ENCODE measurements around the gene ECHDC3. TPM values are rescaled to one million over a fixed set of nuclear protein-coding genes. Genes with fewer than 3 reads are reported as not detected.
A peak's percentile ranks its signal among the peaks of the same experiment; 100 is the strongest.
"Not testable (repeated sequence)": the region's sequence is repeated elsewhere in the genome, so short reads cannot be mapped to it uniquely, and the experiment has no call there.

Gene ECHDC3
- polyA plus RNA-seq, 6 donors from 2014 or later: 1.1 to 2.8 (median 2.0) TPM

DNA sequence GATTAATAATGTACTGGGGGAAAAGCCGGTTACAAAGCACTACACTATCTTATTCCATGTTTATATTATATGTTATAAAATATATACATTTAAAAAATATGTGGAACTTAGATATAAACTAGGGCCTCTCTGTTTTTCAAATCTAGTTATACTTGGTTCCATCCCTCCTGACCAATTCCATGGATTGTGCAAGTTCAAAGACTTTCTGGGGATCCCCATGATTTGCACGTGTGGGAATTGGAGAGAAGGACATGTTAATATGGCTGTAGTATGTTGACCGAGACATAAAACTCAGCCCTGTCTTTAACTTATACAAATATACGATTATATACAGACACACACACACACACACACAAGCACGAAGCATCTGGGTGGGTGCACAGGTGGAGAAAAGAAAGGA, 18.8 kb upstream of the ECHDC3 start:
- Mint-ChIP-seq H3K4me1 (peaks cover 35 to 41% (median 38%) of the 10 kb centered on the region in 3 donors), H3K36me3 (peaks cover 0 to 2% of the 10 kb centered on the region in 2 donors), H3K4me3 (no peak overlapping the region), H3K9me3 (peaks cover 1 to 3% (median 2%) of the 10 kb centered on the region in 7 donors), H3K27me3 (no peaks in the 10 kb centered on the region), H3K27ac (no peak overlapping the region)
- no peak for DNase-seq
- ATAC-seq (ENCODE audit: low read depth in 2 of 2): no peak

DNA sequence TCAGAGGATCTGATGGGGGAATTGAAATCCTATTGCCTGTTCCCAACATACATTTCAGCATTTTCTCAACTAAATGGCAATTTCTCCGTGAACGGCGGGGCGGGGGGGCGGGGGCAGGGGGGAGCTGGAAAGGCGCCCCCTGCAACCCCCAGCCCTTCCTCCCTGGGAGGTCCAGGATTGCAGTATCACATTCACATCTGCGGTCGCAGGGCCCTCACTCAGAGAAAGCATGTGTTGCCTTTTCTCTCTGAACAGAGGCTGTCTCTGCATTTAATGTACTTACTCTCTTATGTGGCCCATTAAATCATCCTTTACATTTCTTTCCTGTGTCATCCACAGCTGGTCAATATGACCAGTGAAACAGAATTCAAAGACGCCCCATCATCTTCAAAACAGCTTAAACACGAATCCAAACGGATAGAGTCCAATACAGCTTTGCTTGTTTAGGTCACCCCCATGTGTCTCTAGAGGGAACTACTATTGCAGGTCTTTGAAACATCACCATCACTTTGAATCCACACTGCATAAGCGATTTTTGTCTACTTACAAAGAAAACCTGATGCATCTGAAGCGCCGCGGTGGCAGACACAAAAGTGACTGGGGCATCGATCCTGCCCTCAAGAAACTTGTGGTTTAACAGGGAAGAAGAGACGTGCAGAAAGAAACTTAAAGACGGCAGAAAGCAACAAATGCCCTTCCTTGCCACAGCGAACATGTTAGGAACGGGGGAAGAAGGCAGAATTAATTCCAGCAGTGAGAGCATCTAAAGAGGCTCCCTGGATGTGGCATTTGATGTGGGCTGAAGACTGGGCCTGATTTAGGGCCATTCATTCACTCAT, 17.0 kb upstream of the ECHDC3 start:
- Mint-ChIP-seq H3K27ac (peak overlapping the region in 3 of 6 donors; percentile 19 to 37 (median 28)), H3K36me3 (peaks cover 0 to 4% of the 10 kb centered on the region in 2 donors), H3K9me3 (peaks cover 3 to 6% (median 4%) of the 10 kb centered on the region in 7 donors), H3K4me1 (peaks cover 25 to 34% (median 30%) of the 10 kb centered on the region in 3 donors), H3K4me3 (peak overlapping the region in 4 of 8 donors; percentile 9 to 64 (median 44)), H3K27me3 (no peaks in the 10 kb centered on the region)
- peak; percentile 87 to 93 for ATAC-seq (ENCODE audit: low read depth in 2 of 2)
- peak; percentile 56 for DNase-seq

DNA sequence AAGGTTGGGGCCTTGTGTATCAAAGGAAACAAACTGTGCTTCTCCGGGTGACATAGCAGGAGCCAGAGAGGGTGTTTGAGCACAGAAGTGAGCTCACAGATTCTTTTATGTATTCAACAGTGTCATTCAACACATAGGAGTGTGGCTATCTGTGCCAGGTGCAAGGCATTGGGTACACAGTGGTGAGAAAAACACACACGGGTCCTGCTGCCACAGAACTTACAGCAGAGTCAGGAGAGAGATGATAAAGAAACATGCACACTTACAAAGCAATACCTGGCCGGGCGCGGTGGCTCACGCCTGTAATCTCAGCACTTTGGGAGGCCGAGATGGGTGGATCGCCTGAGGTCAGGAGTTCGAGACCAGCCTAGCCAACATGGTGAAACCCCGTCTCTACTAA, 16.3 kb upstream of the ECHDC3 start:
- ATAC-seq (ENCODE audit: low read depth in 2 of 2) (no peak), DNase-seq (no peak)
- Mint-ChIP-seq H3K27me3 (no peaks in the 10 kb centered on the region), H3K4me3 (no peak overlapping the region), H3K27ac (no peak overlapping the region), H3K4me1 (peaks cover 19 to 27% (median 22%) of the 10 kb centered on the region in 3 donors), H3K9me3 (peaks cover 3 to 10% (median 5%) of the 10 kb centered on the region in 7 donors), H3K36me3 (peaks cover 0 to 4% of the 10 kb centered on the region in 2 donors)

DNA sequence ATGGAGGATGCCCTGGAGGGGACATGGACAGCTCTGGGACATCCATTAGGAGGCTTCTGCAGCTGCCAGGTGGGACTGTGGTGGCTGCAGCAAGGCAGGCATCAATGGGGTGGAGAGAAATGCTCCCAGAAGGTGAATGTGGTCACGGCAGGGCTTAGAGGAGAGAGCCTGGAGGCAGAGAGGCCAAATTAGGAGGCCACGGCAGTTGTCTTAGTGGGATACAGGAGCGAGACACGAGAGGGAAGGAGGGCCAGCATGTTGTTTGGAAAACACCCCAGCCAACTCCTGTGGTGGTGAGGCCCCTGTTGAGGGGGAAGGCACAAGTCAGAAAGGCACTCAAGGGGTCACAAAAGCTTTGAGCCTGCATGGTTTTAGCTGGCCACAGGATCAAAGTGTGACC, 14.6 kb upstream of the ECHDC3 start:
- ATAC-seq (ENCODE audit: low read depth in 2 of 2): no peak
- peaks cover 0 to 4% of the 10 kb centered on the region in 2 donors for H3K36me3 Mint-ChIP-seq
- H3K27ac Mint-ChIP-seq: no peak overlapping the region
- DNase-seq: no peak
- no peaks in the 10 kb centered on the region for H3K27me3 Mint-ChIP-seq
- H3K4me1 Mint-ChIP-seq: peaks cover 6 to 12% (median 7%) of the 10 kb centered on the region in 3 donors
- peaks cover 3 to 12% (median 5%) of the 10 kb centered on the region in 7 donors for H3K9me3 Mint-ChIP-seq
- H3K4me3 Mint-ChIP-seq: no peak overlapping the region

DNA sequence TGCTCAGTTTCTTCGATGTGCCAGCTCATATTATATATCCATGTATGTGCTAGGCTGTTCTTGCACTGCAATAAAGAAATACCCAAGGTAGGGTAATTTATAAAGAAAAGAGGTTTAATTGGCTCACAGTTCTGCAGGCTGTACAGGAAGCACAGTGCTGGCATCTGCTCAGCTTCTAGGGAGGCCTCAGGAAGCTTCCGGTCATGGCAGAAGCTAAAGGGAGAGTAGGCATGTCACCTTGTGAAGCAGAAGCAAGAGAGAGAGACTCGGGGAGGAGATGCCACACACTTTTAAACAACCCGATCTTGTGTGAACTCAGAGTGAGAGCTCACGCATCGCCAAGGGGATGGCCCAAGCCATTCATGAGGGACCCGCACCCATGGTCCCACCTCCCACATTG, 13.8 kb upstream of the ECHDC3 start:
- Mint-ChIP-seq H3K27me3 (no peaks in the 10 kb centered on the region), H3K36me3 (peaks cover 0 to 4% of the 10 kb centered on the region in 2 donors), H3K4me1 (peaks cover 6 to 12% (median 7%) of the 10 kb centered on the region in 3 donors), H3K4me3 (no peak overlapping the region), H3K27ac (peak overlapping the region in 2 of 6 donors; percentile 63 to 69), H3K9me3 (peaks cover 3 to 12% (median 5%) of the 10 kb centered on the region in 7 donors)
- ATAC-seq (ENCODE audit: low read depth in 2 of 2) (no peak), DNase-seq (no peak)

DNA sequence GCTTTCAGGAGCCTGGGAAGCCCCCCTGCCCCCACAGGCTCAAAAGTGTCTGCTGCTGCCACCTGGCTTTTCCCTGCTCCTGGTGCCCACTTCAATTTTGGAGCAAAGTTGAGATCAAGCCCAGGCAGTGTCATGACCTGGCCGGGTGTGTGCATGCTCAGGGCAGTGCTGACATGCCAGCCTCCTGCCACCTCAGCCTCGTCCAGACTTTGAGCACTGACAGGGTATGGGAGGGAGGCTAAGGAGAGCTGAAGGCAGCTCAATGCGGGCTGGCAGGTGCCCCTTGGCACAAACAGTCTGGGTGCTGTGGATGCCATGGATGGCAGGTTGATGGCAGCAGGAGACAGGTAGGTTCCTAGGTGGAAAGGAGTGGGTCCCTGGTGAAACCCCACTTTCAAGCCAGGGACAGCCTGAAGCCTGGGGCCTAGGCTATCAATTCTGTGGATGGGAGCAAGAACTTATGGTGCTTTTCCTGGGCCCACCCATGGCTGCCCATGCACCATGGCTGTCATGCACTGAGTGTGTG, 12.3 kb upstream of the ECHDC3 start:
- Mint-ChIP-seq H3K36me3 (peaks cover 0 to 4% of the 10 kb centered on the region in 2 donors), H3K4me1 (peaks cover 6 to 8% (median 7%) of the 10 kb centered on the region in 3 donors), H3K27me3 (no peaks in the 10 kb centered on the region), H3K9me3 (peaks cover 3 to 12% (median 5%) of the 10 kb centered on the region in 7 donors), H3K27ac (peak overlapping the region in 1 of 6 donors; percentile 34), H3K4me3 (no peak overlapping the region)
- ATAC-seq (ENCODE audit: low read depth in 2 of 2): no peak
- no peak for DNase-seq

DNA sequence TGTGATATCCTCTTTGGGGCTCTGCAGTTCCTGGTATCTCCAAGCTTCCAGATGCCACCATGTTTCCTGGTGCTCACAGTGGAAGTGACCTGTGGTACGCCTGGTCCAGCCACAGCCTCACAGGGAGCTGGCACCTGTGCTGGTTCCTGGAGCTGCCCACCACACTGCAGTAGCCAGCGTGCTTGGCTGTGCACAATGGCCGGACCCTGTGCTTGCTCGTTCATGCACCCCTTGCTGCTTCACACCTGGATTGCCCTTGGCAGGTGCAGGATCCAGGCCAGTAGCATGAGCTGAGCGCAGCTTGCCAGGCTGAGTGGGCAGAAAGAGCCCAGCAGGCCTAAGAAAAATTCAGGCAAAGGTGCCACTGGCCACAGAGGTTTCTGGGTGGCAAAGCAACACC, 11.4 kb upstream of the ECHDC3 start:
- peaks cover 0 to 4% of the 10 kb centered on the region in 2 donors for H3K36me3 Mint-ChIP-seq
- ATAC-seq (ENCODE audit: low read depth in 2 of 2) (no peak), DNase-seq (no peak)
- no peak overlapping the region for H3K27ac Mint-ChIP-seq
- no peak overlapping the region for H3K4me3 Mint-ChIP-seq
- H3K27me3 Mint-ChIP-seq: no peaks in the 10 kb centered on the region
- peaks cover 3 to 12% (median 5%) of the 10 kb centered on the region in 7 donors for H3K9me3 Mint-ChIP-seq
- peaks cover 0 to 2% (median 0%) of the 10 kb centered on the region in 3 donors for H3K4me1 Mint-ChIP-seq

DNA sequence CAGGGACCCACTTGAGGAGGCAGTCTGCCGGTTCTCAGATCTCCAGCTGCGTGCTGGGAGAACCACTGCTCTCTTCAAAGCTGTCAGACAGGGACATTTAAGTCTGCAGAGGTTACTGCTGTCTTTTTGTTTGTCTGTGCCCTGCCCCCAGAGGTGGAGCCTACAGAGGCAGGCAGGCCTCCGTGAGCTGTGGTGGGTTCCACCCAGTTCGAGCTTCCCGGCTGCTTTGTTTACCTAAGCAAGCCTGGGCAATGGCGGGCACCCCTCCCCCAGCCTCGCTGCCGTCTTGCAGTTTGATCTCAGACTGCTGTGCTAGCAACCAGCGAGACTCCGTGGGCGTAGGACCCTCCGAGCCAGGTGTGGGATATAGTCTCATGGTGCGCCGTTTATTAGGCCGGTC, 5.4 kb upstream of the ECHDC3 start:
- DNase-seq; H3K36me3 Mint-ChIP-seq; H3K27ac Mint-ChIP-seq; H3K9me3 Mint-ChIP-seq; H3K27me3 Mint-ChIP-seq; ATAC-seq (ENCODE audit: low read depth in 2 of 2): not testable (repeated sequence)
- H3K4me3 Mint-ChIP-seq: peak overlapping the region in 2 of 8 donors; percentile 87 to 88
- peaks cover 8 to 17% (median 16%) of the 10 kb centered on the region in 3 donors for H3K4me1 Mint-ChIP-seq

DNA sequence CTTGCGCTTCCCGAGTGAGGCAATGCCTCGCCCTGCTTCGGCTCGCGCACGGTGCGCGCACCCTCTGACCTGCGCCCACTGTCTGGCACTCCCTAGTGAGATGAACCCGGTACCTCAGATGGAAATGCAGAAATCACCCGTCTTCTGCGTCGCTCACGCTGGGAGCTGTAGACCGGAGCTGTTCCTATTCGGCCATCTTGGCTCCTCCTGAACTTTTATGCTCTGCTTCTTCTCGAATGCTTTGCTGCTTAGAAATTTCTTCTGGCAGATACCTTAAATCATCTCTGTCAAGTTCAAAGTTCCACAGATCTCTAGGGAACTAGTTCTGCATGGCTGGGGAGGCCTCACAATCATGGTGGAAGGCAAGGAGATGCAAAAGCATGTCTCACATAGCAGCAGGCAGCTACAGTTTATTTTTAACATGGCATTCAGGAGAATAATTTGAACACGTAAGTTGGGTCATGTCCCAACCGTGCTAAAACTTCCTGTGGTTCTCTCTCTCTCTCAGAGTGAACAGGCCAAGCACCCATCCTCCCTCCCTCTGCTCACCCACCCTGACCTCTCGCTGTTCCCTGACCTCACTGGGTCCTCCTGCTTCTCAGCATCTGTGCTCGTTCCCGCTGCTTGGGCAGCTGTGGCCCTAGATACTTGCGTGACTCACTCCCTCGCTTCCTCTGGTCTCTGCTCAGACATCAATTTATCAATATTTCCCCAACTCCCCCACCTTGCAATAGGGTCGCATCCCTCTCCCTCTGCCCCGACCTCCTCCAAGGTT, 4.7 kb upstream of the ECHDC3 start:
- not testable (repeated sequence) for DNase-seq

DNA sequence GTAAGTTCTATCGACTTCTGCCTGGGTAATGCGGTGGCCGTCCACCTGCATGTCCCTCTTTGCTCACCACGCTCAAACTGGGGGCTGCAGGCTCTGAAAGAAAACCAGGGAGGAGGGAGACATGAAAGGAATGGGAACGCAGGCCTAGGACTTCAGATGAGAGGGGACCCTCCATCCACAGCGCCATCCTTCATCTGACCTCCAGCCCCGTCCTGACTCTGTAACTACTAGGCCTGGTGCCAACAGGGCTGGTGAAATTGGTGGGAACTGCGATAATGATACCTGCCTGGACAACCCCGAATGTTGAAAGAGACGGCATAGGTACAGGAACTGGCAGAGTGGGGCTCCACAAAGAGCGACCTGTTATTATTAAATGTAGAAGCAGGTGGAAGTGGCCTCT, 1.3 kb upstream of the ECHDC3 start:
- ATAC-seq (ENCODE audit: low read depth in 2 of 2) (no peak), DNase-seq (no peak)
- peak overlapping the region in 7 of 8 donors; percentile 59 to 90 (median 80) for H3K4me3 Mint-ChIP-seq
- H3K4me1 Mint-ChIP-seq: peaks cover 17 to 22% (median 21%) of the 10 kb centered on the region in 3 donors
- H3K36me3 Mint-ChIP-seq: no peaks in the 10 kb centered on the region
- peak overlapping the region in 2 of 6 donors; percentile 14 to 53 for H3K27ac Mint-ChIP-seq
- H3K9me3 Mint-ChIP-seq: peaks cover 0 to 5% (median 0%) of the 10 kb centered on the region in 7 donors
- peaks cover 0 to 7% (median 5%) of the 10 kb centered on the region in 3 donors for H3K27me3 Mint-ChIP-seq

More for the DNA sequence above, 4.7 kb upstream of the ECHDC3 start:
- not testable (repeated sequence) for ATAC-seq (ENCODE audit: low read depth in 2 of 2); H3K27me3 Mint-ChIP-seq; H3K9me3 Mint-ChIP-seq; H3K36me3 Mint-ChIP-seq
- H3K4me3 Mint-ChIP-seq: peak overlapping the region in 7 of 8 donors; percentile 17 to 88 (median 80)
- peak overlapping the region in 4 of 6 donors; percentile 1 to 66 (median 38) for H3K27ac Mint-ChIP-seq
- H3K4me1 Mint-ChIP-seq: peaks cover 10 to 17% (median 17%) of the 10 kb centered on the region in 3 donors

DNA sequence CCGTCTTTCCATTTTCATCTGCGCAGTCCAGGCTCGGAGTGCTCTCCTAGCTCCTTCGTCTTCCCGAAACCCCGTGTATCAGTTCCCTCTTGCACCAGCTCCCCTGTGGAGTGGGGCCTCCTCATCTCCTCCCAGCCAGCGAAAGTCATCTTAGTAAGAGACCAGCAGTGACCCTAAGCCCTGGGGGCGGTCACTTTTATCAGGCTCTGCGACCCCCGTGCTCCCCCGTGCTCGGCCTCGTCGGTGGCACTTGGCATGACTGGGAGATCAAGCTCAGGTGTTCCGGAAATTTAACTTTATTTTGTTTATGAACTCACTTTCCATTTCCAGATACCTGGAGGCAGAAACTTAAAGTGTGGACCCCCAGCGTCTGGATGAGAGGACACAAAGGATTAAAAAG, 574 bp upstream of the ECHDC3 start:
- peaks cover 0 to 7% (median 5%) of the 10 kb centered on the region in 3 donors for H3K27me3 Mint-ChIP-seq
- no peaks in the 10 kb centered on the region for H3K36me3 Mint-ChIP-seq
- peak overlapping the region; percentile 59 to 90 (median 80) for H3K4me3 Mint-ChIP-seq
- peak overlapping the region in 2 of 6 donors; percentile 38 to 88 for H3K27ac Mint-ChIP-seq
- no peak for DNase-seq
- ATAC-seq (ENCODE audit: low read depth in 2 of 2): no peak
- peaks cover 0 to 5% (median 0%) of the 10 kb centered on the region in 7 donors for H3K9me3 Mint-ChIP-seq
- peaks cover 17 to 22% (median 21%) of the 10 kb centered on the region in 3 donors for H3K4me1 Mint-ChIP-seq

DNA sequence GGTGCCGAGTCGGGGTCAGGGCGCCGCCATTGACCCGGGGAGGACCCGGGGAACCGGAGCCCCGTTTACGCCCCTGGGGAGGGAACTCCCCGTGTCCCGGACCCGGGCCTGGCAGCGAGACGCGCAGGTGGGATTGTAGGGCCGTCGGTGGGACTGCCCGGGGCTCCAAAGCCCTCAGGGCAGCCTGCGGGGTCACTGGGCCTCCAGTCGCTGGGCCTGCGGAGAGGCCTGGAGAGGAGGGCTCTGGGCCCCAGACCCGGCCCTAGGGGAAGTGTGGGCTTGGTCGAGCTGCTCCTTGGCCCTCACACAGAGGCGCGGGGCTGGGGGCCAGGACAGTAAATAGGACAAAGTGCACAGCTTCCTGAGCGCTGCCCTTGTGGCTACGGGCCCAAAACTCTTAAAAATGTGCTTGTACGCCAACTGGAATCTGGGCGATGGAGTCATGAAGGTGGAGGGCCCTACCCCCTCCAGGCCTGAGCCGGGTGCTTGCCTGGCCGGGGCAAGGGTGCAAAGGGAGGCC, 657 bp downstream of the ECHDC3 start:
- H3K4me3 Mint-ChIP-seq: peak overlapping the region; percentile 57 to 86 (median 76)
- peak overlapping the region in 1 of 6 donors; percentile 64 for H3K27ac Mint-ChIP-seq

More for the DNA sequence above, 657 bp downstream of the ECHDC3 start:
- ATAC-seq (ENCODE audit: low read depth in 2 of 2): peak in 1 of 2 donors; percentile 5
- Mint-ChIP-seq H3K27me3 (peaks cover 0 to 5% (median 3%) of the 10 kb centered on the region in 3 donors), H3K4me1 (peaks cover 10 to 20% (median 15%) of the 10 kb centered on the region in 3 donors), H3K9me3 (peaks cover 0 to 5% (median 0%) of the 10 kb centered on the region in 7 donors), H3K36me3 (no peaks in the 10 kb centered on the region)
- no peak for DNase-seq
